Endothelial cell (in vitro differentiated cells): ENCODE measurements around the gene SRSF4. TPM values are rescaled to one million over a fixed set of nuclear protein-coding genes. Genes with fewer than 3 reads are reported as not detected.
"Not testable (repeated sequence)": the region's sequence is repeated elsewhere in the genome, so short reads cannot be mapped to it uniquely, and the experiment has no call there.

Experiments used
- DNase-seq: peaks from one replicate; pipeline ENCODE4 v3.0.0; 2021; ENCODE audit warnings: low spot score
- H3K27ac Mint-ChIP-seq: one replicate; pipeline ENCODE4 v1.8.0; 2021; ENCODE audit warnings: mixed read lengths, inconsistent platforms; ENCODE audit not compliant: unreplicated experiment
- H3K27me3 Mint-ChIP-seq: one replicate; pipeline ENCODE4 v1.8.0; 2021; ENCODE audit warnings: mild to moderate bottlenecking, moderate library complexity, mixed read lengths, inconsistent platforms; ENCODE audit not compliant: unreplicated experiment
- H3K36me3 Mint-ChIP-seq: one replicate; pipeline ENCODE4 v1.8.0; 2021; ENCODE audit warnings: mild to moderate bottlenecking, low read depth, mixed read lengths, inconsistent platforms; ENCODE audit not compliant: unreplicated experiment
- H3K4me1 Mint-ChIP-seq: one replicate; pipeline ENCODE4 v1.8.0; 2021; ENCODE audit warnings: mild to moderate bottlenecking, mixed read lengths, inconsistent platforms; ENCODE audit not compliant: unreplicated experiment
- H3K4me3 Mint-ChIP-seq: one replicate; pipeline ENCODE4 v1.8.0; 2021; ENCODE audit warnings: mild to moderate bottlenecking, mixed read lengths, inconsistent platforms; ENCODE audit not compliant: unreplicated experiment
- H3K9me3 Mint-ChIP-seq: one replicate; pipeline ENCODE4 v1.8.0; 2021; ENCODE audit warnings: mixed read lengths, inconsistent platforms; ENCODE audit not compliant: unreplicated experiment
- CTCF ChIP-seq: fragments of 200-600 bp; sonication (generic); IDR thresholded peaks from one replicate; pipeline ENCODE4 v1.5.0; 2021; ENCODE audit warnings: antibody characterized with exemption; ENCODE audit not compliant: unreplicated experiment
- total RNA-seq: library from RNA; stranded (reverse); fragmentation: NEBNext Ultra II Directional; extraction: Animal tissue kit (Norgen Biotek cat#: 25700); gene quantifications from one replicate; pipeline ENCODE4 v1.2.1, GENCODE V29; 2021; ENCODE audit not compliant: unreplicated experiment

The SRSF4 gene
- total RNA-seq, 1 donor from 2014 or later = 68.6 TPM

GRCh38 chr1:29159773-29160172, 21.9 kb downstream of the SRSF4 start:
- H3K4me3 Mint-ChIP-seq = no peak overlapping the region
- TF ChIP-seq CTCF = no peak
- H3K27me3 Mint-ChIP-seq = no peaks in the 10 kb centered on the region
- DNase-seq = no peak
- no peak overlapping the region for H3K27ac Mint-ChIP-seq
- peaks cover 15% of the 10 kb centered on the region for H3K36me3 Mint-ChIP-seq
- H3K4me1 Mint-ChIP-seq = peaks cover 27% of the 10 kb centered on the region
- no peaks in the 10 kb centered on the region for H3K9me3 Mint-ChIP-seq

- Mint-ChIP-seq H3K27ac (no peak overlapping the region), H3K27me3 (no peaks in the 10 kb centered on the region), H3K4me3 (no peak overlapping the region), H3K4me1 (peaks cover 13% of the 10 kb centered on the region), H3K36me3 (peaks cover 18% of the 10 kb centered on the region), H3K9me3 (no peaks in the 10 kb centered on the region)
- TF ChIP-seq CTCF = no peak
- DNase-seq = no peak
These were observed 24.5 kb downstream of the SRSF4 start for GRCh38 chr1:29157269-29157601.

- H3K9me3 Mint-ChIP-seq = no peaks in the 10 kb centered on the region
- peaks cover 24% of the 10 kb centered on the region for H3K36me3 Mint-ChIP-seq
These were observed 25.0 kb downstream of the SRSF4 start for GRCh38 chr1:29156543-29157268.

GRCh38 chr1:29152046-29152805, 29.5 kb downstream of the SRSF4 start:
- H3K36me3 Mint-ChIP-seq = peaks cover 51% of the 10 kb centered on the region
- DNase-seq = no peak
- TF ChIP-seq CTCF = no peak

More at GRCh38 chr1:29156543-29157268, 25.0 kb downstream of the SRSF4 start:
- H3K4me3 Mint-ChIP-seq = peak overlapping the region; percentile 58
- no peak for TF ChIP-seq CTCF
- no peak for DNase-seq
- H3K27ac Mint-ChIP-seq = peak overlapping the region; percentile 81
- H3K4me1 Mint-ChIP-seq = peaks cover 13% of the 10 kb centered on the region
- no peaks in the 10 kb centered on the region for H3K27me3 Mint-ChIP-seq

GRCh38 chr1:29150346-29150745, 31.4 kb downstream of the SRSF4 start:
- not testable (repeated sequence) for H3K27me3 Mint-ChIP-seq, H3K4me3 Mint-ChIP-seq, H3K4me1 Mint-ChIP-seq, DNase-seq, H3K27ac Mint-ChIP-seq, H3K9me3 Mint-ChIP-seq
- peaks cover 60% of the 10 kb centered on the region for H3K36me3 Mint-ChIP-seq

More at GRCh38 chr1:29152046-29152805, 29.5 kb downstream of the SRSF4 start:
- H3K9me3 Mint-ChIP-seq = no peaks in the 10 kb centered on the region
- no peak overlapping the region for H3K4me3 Mint-ChIP-seq
- H3K27me3 Mint-ChIP-seq = peaks cover 5% of the 10 kb centered on the region
- peaks cover 5% of the 10 kb centered on the region for H3K4me1 Mint-ChIP-seq
- no peak overlapping the region for H3K27ac Mint-ChIP-seq
